GM18951 (cell line): Measurements from ENCODE around the gene TRAF3.

Source experiments
- POLR2A ChIP-seq: IDR thresholded peaks from 4 replicates; pipeline ENCODE4 v1.6.1; 2011; ENCODE audit warnings: mild to moderate bottlenecking; ENCODE audit not compliant: insufficient read length, insufficient read depth; ENCODE audit errors: extremely low read depth
- in situ Hi-C: fragments of 300-500 bp; cut with MboI; formaldehyde crosslinking; loops from one replicate; pipeline ENCODE4 v1.12.0; 2022; ENCODE audit warnings: low sequenced_read_pairs, mixed read lengths, inconsistent platforms; ENCODE audit not compliant: unreplicated experiment

The TRAF3 gene

DNA sequence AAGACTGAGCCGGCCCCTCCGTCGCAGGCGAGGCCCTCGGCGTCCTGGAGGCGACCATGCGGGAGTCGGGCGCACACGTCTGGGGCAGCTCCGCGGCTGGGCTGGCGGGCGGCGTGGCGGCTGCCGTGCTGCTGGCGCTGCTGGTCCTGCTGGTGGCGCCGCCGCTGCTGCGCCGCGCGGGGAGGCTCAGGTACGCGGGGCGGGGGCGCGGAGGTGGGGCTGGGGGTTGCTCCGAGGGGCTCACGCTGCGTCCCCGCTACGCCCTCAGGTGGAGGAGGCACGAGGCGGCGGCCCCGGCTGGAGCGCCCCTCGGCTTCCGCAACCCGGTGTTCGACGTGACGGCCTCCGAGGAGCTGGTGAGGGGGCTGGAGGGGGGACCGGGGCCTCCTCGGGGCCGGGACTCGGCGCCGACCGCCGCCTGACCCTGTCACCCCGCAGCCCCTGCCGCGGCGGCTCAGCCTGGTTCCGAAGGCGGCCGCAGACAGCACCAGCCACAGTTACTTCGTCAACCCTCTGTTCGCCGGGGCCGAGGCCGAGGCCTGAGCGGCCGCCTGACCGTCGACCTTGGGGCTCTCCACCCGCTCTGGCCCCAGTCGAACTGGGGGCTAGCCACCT lies 153.0 kb downstream of the TRAF3 start:
- in situ Hi-C loops: no loop called here
- no peak for TF ChIP-seq POLR2A

DNA sequence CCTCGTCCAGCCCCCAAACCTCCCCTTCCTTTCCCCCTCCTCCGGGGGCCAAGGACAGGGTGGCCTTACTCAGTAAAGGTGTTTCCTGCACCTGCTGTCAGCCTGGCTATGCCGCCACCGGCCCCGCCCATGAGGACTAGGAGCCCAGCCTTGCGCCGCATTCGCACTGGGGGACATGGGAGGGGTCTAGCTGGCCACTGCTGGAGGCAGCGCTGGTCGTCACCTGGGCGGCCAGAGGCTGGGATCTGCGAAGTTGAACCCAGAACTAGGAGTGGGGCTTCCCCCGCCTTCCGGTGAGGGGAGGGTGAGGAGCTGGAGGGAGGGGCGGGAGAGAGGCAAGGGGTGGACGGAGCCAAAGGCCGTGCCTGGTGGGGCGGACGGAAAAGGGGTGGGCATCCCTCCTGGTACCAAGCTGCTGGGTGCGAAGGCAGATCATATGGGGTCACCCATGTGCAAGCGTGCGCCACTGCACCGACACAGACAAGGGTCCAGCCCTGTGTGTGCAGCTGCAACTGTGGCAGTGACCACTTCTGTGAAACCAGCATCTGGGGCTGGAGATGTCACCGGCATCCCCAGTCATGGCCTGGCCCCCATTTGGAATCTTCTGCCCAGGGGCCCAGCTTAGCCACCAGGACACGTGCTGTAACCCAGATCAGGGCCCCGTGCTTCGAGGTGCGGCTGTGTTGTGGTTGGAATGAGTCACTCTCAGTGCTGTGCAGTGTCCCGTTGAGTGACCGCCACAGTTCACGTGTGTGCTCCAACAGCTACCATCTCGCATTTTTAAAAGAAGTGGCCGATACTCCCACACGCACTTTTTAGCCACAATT lies 153.7 kb downstream of the TRAF3 start:
- TF ChIP-seq POLR2A: no peak

DNA sequence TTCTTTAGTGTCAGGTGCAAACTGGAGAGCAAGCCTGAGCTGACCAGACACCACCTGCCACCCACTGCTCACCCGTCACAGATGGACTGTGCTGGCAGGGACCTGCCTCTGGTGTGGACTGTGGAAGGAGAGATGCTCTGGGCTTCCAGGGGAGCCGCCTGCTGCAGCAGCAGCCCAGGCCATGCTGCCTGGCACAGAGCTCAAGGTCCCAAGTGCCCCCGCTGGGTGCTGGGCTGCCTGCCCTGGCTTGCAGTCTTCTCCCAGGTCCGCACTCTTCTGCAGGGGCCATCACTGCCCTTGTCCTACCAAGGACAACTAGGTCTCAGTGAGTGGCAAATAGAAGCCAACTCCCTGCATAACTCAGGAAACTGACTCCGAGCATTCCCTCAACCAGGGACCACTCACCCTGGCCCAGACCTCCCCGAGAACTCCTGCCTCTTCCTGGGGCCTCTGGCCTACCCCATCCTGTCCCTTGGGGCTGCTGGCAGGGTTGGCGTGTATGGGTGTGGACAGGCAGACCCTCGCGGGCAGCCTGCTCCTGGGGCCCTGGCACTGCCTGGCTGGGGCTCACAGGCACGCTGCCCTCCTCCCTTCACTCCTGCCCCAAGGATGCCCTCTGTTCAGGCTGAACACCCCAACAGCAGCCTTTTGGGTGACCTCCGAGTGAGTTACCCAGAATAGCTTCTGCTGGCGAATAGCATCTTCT lies 154.5 kb downstream of the TRAF3 start:
- TF ChIP-seq POLR2A: no peak
- in situ Hi-C loops: no loop called here

More for the DNA sequence above, 153.7 kb downstream of the TRAF3 start:
- in situ Hi-C loops: no loop called here

DNA sequence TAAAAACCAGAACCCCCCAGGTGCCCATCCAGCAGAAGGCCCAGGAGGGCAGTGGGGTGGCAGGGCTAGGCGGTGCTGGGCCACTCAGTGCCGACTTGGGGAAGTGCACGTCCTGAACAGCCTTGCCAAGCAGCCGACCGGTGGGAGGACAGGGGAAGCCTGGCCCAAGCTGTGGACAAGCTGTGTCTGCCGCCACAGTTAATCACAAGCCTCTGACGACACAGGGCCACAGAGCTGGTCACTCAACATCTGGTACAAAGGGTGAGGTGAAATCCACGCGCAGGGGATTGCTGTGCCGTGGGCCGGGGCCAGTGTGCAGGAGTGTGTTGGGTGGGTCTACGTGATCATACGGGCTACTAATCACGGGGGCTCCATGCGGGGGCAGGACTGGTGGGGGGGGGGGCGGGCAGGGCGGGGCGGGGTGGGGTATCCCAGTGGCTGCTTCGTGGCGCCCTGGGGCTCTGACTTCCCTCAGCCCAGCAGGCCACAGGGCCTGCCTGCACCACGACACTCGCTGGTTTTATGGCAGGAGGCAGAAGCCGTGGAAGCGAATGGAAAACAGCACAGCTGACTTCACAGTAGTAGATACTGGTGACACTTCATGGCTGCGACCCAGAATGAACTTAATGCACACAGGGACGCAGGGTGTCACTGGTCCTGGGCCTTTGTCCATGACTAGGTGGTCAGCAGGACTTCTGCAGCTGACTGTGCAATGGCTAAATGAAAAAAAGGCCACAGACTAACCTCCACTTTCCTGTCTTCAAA lies 155.4 kb downstream of the TRAF3 start:
- TF ChIP-seq POLR2A: no peak

DNA sequence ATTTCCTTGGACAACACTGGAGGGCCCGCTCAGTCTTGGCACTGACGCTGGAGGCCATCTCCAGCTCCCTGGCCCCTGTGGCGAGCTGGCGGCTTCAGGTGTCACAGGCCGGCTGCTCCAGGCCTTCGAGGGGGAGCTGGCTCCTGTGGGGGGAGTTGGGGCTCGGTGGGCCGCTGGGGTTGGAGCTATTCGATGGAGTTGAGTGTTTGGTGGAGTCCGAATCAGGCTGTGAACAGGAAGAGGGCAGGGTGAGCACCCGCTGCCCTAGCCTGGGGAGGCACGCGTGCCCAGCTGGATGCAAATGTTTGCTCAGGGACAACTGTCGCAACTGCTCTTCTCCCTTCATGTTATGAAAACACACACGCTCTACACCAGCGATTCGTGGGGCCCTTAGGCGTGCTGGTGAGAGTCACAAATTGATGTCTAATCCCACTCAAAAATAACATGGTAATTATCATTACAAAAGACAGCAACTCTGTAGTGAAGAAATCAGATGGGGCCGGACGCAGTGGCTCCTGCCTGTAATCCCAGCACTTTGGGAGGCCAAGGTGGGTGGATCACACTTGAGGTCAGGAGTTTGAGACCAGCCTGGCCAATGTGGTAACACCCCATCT lies 156.5 kb downstream of the TRAF3 start:
- in situ Hi-C loops: no loop called here
- TF ChIP-seq POLR2A: no peak

More for the DNA sequence above, 155.4 kb downstream of the TRAF3 start:
- in situ Hi-C loops: no loop called here

DNA sequence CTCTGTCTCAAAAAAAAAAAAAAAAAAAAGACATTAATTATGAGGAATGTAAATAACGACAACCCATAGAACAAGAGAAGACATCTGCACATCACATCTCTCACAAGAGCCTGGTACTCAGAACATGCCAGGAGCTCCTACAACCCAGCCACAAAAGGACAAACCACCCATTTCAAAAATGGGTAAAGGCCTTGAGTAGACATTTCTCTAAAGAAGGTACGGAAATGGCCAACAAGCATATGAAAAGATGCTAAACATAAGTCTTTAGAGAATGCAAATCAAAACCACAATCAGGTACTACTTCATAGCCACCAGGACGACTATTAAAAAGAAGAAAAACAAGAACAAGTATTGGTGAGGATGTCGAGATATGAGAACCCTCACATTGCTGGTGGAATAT lies 158.5 kb downstream of the TRAF3 start:
- in situ Hi-C loops: no loop called here
- TF ChIP-seq POLR2A: no peak

DNA sequence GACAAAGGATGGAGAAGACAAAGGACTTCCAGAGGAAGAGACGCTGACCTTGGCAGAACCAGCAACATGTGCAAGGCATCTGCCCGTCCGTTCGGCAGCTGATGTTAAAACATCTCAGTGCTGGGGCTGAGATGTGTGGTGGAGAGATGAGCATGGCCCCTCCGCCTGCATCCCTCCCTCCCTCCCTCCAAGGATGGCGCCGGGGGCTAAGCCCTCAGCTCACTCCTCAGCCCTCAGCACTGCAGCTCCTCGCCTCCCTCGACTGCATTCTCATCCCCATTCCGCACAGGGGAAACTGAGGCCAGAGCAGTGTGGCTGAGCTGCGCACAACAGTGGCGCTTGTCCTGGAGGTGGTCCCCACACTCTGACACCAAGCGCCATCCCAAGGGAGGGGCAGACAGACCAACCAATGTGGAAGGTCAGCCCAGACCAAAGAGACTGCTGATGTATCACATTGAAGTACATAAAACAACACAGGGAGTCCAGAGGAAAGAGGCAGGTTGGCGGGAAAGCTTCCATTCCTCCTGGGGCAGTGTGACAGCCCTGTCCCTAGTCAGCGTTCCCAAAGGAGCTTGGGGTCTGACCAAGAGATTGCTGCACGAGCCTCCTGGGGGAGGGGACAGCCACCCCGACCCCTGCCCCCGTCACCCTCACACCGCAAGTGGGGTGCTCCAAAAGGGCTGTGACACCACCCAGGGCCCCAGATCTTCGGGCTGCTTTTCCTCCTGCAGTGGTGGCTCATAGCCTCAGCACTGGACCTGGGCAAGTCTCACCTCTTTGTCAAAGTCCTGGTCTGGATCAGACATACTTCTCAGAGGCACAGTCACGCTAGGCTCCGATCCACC lies 160.3 kb downstream of the TRAF3 start:
- TF ChIP-seq POLR2A: no peak
- in situ Hi-C loops: no loop called here

DNA sequence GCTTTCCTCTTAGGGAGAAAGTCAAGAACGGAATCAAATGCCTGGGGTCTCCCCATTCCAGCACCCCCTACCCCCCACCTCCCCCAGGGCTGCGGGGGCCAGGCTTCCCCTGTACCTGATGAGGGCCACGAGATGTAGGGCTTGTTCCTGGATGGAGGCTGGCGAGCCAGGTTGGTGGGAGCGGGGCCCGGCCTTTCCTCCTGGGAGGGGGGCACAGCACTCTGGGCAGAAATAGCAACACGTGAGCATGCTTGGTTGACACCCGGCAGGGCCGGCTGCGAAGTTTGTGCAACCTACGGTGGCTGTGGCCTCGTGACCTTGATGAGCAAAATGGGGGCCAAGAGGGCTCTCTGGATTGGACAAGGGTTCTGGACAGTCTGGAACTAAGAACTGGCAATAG lies 160.9 kb downstream of the TRAF3 start:
- in situ Hi-C loops: no loop called here
- no peak for TF ChIP-seq POLR2A

DNA sequence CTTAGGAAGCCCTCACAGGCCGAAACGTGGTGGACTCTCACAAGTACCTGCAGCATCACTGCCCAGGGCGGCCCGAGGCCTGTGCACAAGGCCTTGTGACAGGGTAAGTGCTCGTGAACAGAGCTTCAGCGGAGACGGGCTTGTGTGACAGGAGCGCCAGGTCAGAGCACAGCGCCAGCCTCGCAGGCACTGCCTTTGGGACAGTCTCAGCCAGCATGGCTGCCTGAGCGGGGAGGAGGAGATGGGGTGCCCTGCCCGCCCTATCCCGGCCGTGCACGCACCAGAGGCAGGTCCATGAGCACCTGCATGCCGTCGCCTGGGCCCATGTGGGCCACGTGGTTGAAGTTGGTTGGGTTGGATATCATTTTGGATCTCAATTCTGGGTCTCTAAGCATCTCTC lies 162.1 kb downstream of the TRAF3 start:
- in situ Hi-C loops: no loop called here
- no peak for TF ChIP-seq POLR2A

DNA sequence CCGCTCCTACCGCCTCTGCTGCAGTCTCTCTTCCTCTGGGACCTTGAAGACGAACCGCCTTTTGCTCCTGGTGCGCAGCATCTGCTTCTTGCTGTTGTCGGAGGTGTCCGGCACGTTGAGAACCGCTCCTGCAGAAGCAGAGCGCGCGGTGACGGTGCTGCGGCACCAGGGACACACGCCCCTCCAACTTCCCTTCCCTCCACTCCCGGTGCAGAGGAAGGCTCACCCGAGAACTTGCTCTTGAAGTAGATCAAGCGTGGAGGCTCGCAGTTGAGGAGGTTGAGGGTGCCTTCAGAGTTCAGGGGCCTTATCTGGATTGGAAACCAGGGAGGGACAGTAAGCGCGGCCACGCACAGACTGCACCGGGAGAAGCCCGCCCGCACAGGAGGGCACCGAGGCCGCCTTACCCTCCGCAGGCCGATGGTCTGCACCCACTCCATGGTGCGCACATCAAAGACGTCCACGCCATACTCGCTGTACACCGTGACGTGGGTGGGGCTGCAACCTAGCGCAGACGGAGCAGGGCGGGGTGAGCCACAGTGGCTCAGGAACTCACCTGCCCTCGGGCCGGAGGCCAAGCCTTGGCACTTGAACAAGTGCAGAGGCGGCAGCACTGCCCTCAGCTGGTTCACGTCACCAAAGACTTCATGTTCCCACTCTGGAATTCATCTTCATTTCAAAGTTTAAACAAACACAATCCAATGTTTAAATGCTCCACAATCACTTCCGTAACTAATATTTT lies 162.7 kb downstream of the TRAF3 start:
- in situ Hi-C loops: no loop called here

DNA sequence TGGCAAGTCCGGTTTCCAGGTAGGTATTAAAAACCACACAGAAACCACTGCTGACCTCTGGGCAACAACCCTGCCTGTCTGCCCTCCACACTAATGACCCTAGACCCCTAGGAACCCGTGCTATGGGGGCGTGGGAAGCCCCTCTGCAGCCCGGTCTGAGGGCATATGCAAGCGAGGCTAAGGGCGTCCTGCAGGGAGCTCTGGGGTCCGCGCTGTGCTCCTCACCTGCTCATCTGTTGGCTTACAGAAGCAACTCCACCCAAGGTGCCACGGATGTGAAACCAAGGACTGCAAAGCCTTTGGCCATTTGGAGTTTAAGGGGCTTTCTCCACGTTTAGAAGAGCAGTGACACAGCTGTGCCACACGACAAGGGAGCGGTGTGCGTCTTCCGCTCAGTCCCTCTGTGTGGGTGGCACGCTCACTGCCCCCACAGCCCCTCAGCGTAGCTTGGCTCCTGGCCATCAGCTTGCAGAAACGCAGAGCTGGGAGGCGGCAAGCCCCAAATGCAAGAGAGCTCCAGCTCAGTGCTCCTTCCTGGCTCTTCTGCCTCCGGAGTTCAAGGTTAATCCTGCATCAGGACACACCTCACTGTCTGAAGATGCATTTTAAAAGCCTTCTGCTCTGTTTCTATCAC lies 163.6 kb downstream of the TRAF3 start:
- in situ Hi-C loops: no loop called here
- no peak for TF ChIP-seq POLR2A

More for the DNA sequence above, 162.7 kb downstream of the TRAF3 start:
- TF ChIP-seq POLR2A: no peak
